ENCODE data around the gene TMEM217.
"Not testable (repeated sequence)": the region's sequence is repeated elsewhere in the genome, so short reads cannot be mapped to it uniquely, and the experiment has no call there.

The TMEM217 gene

GRCh38 chr6:37209461-37210205 lies 48.3 kb downstream of the TMEM217 start:
- DNase-seq = no peak

GRCh38 chr6:37208793-37209192 lies 49.2 kb downstream of the TMEM217 start:
- no peak for DNase-seq

- DNase-seq = peak; percentile 91 to 93
Measured at GRCh38 chr6:37207903-37208456, 50.0 kb downstream of the TMEM217 start.

- DNase-seq = no peak
Measured at GRCh38 chr6:37206622-37207021, 51.3 kb downstream of the TMEM217 start.

- no peak for DNase-seq
Measured at GRCh38 chr6:37205997-37206340, 52.0 kb downstream of the TMEM217 start.

GRCh38 chr6:37205175-37205996 lies 52.6 kb downstream of the TMEM217 start:
- no peak for DNase-seq

- no peak for DNase-seq
Measured at GRCh38 chr6:37204014-37204751, 53.8 kb downstream of the TMEM217 start.

GRCh38 chr6:37202788-37203491 lies 55.0 kb downstream of the TMEM217 start:
- no peak for DNase-seq

- DNase-seq = no peak
Measured at GRCh38 chr6:37201726-37202125, 56.2 kb downstream of the TMEM217 start.

GRCh38 chr6:37200085-37200484 lies 57.9 kb downstream of the TMEM217 start:
- DNase-seq = no peak

GRCh38 chr6:37196451-37196850 lies 61.5 kb downstream of the TMEM217 start:
- DNase-seq = not testable (repeated sequence)

GRCh38 chr6:37194886-37195285 lies 63.1 kb downstream of the TMEM217 start:
- DNase-seq = not testable (repeated sequence)

GRCh38 chr6:37192666-37193065 lies 65.3 kb downstream of the TMEM217 start:
- no peak for DNase-seq

GRCh38 chr6:37190159-37190535 lies 67.8 kb downstream of the TMEM217 start:
- no peak for DNase-seq

GRCh38 chr6:37188962-37189510 lies 68.9 kb downstream of the TMEM217 start:
- no peak for DNase-seq

- no peak for DNase-seq
Measured at GRCh38 chr6:37187321-37188022, 70.5 kb downstream of the TMEM217 start.

- peak; percentile 73 to 80 for DNase-seq
Measured at GRCh38 chr6:37185949-37186720, 71.8 kb downstream of the TMEM217 start.

GRCh38 chr6:37182736-37183590 lies 75.0 kb downstream of the TMEM217 start:
- DNase-seq = peak; percentile 100

- not testable (repeated sequence) for DNase-seq
Measured at GRCh38 chr6:37180610-37181009, 77.3 kb downstream of the TMEM217 start.

GRCh38 chr6:37180075-37180474 lies 77.9 kb downstream of the TMEM217 start:
- no peak for DNase-seq
